ENCODE data around the gene ADAT1. TPM values are rescaled to one million over a fixed set of nuclear protein-coding genes. Genes with fewer than 3 reads are reported as not detected.
A peak's percentile ranks its signal among the peaks of the same experiment; 100 is the strongest.

The ADAT1 gene
- total and polyA plus RNA-seq, 2 of the 13 experiments (the other 11 are each of a cell fraction or from before 2014, with no cell fraction given): 18.4 to 40.8 TPM

- TF ChIP-seq, protein P1, sequence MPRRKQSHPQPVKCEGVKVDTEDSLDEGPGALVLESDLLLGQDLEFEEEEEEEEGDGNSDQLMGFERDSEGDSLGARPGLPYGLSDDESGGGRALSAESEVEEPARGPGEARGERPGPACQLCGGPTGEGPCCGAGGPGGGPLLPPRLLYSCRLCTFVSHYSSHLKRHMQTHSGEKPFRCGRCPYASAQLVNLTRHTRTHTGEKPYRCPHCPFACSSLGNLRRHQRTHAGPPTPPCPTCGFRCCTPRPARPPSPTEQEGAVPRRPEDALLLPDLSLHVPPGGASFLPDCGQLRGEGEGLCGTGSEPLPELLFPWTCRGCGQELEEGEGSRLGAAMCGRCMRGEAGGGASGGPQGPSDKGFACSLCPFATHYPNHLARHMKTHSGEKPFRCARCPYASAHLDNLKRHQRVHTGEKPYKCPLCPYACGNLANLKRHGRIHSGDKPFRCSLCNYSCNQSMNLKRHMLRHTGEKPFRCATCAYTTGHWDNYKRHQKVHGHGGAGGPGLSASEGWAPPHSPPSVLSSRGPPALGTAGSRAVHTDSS (CRISPR knock-in tag; conservative IDR thresholded peaks at IDR 0.05): 0 out of 2 replicates have a peak, but pooled peaks have one; percentile 48
- TF ChIP-seq ZSCAN21 (CRISPR knock-in tag; IDR thresholded peaks at IDR 0.05; ENCODE audit: borderline replicate concordance): peak; percentile 75; the same call in 1 of the 2 replicates
- TF ChIP-seq ZNF784 (CRISPR knock-in tag; IDR thresholded peaks at IDR 0.05; ENCODE audit: borderline replicate concordance): 0 out of 2 replicates have a peak, but pooled peaks have one; percentile 73
- peak; percentile 77; the same call in 1 of the 2 replicates for TF ChIP-seq CHCHD3 (CRISPR knock-in tag; IDR thresholded peaks at IDR 0.05)
- TF ChIP-seq ZFP36L1 (CRISPR knock-in tag; IDR thresholded peaks at IDR 0.05): 0 out of 2 replicates have a peak, but pooled peaks have one; percentile 37
- no peak; the same call in 1 of the 2 replicates for TF ChIP-seq FOXJ3 (CRISPR knock-in tag; IDR thresholded peaks at IDR 0.05; ENCODE audit: borderline replicate concordance)
- TF ChIP-seq ZNF234 (CRISPR knock-in tag; conservative IDR thresholded peaks at IDR 0.05): 0 out of 2 replicates have a peak, but pooled peaks have one; percentile 97
- 0 out of 2 replicates have a peak, but pooled peaks have one; percentile 18 for TF ChIP-seq BORCS8-MEF2B (CRISPR knock-in tag; IDR thresholded peaks at IDR 0.05)
- TF ChIP-seq ZNF572 (CRISPR knock-in tag; IDR thresholded peaks at IDR 0.05): 0 out of 2 replicates have a peak, but pooled peaks have one; percentile 69
- no peak for TF ChIP-seq STAT5B (CRISPR knock-in tag; IDR thresholded peaks at IDR 0.05)
- TF ChIP-seq, protein P2, sequence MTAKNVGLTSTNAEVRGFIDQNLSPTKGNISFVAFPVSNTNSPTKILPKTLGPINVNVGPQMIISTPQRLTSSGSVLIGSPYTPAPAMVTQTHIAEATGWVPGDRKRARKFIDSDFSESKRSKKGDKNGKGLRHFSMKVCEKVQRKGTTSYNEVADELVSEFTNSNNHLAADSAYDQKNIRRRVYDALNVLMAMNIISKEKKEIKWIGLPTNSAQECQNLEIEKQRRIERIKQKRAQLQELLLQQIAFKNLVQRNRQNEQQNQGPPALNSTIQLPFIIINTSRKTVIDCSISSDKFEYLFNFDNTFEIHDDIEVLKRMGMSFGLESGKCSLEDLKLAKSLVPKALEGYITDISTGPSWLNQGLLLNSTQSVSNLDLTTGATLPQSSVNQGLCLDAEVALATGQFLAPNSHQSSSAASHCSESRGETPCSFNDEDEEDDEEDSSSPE (CRISPR knock-in tag; IDR thresholded peaks at IDR 0.05): peak; percentile 44; the same call in 1 of the 2 replicates
- peak; percentile 94 for TF ChIP-seq ZNF547 (CRISPR knock-in tag; IDR thresholded peaks at IDR 0.05)
- TF ChIP-seq ZNF558 (CRISPR knock-in tag; IDR thresholded peaks at IDR 0.05; ENCODE audit: borderline replicate concordance): no peak
- no peak for TF ChIP-seq ATF7 (IDR thresholded peaks at IDR 0.05)
- peak; percentile 70; the same call in 1 of the 2 replicates for TF ChIP-seq ATF7 (CRISPR knock-in tag; IDR thresholded peaks at IDR 0.05)
- peak; percentile 85 for TF ChIP-seq HNRNPK (IDR thresholded peaks at IDR 0.05; ENCODE audit: low read depth, low read length, poor library complexity, severe bottlenecking)
- no peak for TF ChIP-seq NR2F6 (IDR thresholded peaks at IDR 0.05)
- peak; percentile 11; the same call in 1 of the 2 replicates for TF ChIP-seq NR2F6 (CRISPR knock-in tag; IDR thresholded peaks at IDR 0.05)
- TF ChIP-seq ARHGAP35 (CRISPR knock-in tag; IDR thresholded peaks at IDR 0.05; ENCODE audit: borderline replicate concordance): peak; percentile 65
- TF ChIP-seq, protein P3, sequence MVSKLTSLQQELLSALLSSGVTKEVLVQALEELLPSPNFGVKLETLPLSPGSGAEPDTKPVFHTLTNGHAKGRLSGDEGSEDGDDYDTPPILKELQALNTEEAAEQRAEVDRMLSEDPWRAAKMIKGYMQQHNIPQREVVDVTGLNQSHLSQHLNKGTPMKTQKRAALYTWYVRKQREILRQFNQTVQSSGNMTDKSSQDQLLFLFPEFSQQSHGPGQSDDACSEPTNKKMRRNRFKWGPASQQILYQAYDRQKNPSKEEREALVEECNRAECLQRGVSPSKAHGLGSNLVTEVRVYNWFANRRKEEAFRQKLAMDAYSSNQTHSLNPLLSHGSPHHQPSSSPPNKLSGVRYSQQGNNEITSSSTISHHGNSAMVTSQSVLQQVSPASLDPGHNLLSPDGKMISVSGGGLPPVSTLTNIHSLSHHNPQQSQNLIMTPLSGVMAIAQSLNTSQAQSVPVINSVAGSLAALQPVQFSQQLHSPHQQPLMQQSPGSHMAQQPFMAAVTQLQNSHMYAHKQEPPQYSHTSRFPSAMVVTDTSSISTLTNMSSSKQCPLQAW (CRISPR knock-in tag; IDR thresholded peaks at IDR 0.05): peak; percentile 65; the same call in 1 of the 2 replicates
- TF ChIP-seq, protein P4, sequence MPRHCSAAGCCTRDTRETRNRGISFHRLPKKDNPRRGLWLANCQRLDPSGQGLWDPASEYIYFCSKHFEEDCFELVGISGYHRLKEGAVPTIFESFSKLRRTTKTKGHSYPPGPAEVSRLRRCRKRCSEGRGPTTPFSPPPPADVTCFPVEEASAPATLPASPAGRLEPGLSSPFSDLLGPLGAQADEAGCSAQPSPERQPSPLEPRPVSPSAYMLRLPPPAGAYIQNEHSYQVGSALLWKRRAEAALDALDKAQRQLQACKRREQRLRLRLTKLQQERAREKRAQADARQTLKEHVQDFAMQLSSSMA (CRISPR knock-in tag; IDR thresholded peaks at IDR 0.05): peak; percentile 54; the same call in 1 of the 2 replicates
- peak; percentile 79; the same call in 1 of the 2 replicates for TF ChIP-seq ZNF160 (CRISPR knock-in tag; IDR thresholded peaks at IDR 0.05)
- no peak for TF ChIP-seq ARNT (IDR thresholded peaks at IDR 0.05)
- peak; percentile 9; the same call in 1 of the 2 replicates for TF ChIP-seq SNAPC2 (CRISPR knock-in tag; IDR thresholded peaks at IDR 0.05)
Measured at GRCh38 chr16:75555707-75556430, 67.2 kb downstream of the ADAT1 start, which contains the start of gene TMEM231 (continued).
